ENCODE results near the gene MTOR. TPM values are rescaled to one million over a fixed set of nuclear protein-coding genes. Genes with fewer than 3 reads are reported as not detected.

Gene MTOR
- total and polyA plus RNA-seq, 10 donors: 12.5 to 50.9 (median 35.5) TPM

GRCh38 chr1:11156441-11156840 lies 105.9 kb downstream of the MTOR start:
- Histone ChIP-seq H3K36me3 (peaks cover 0 to 94% (median 37%) of the 10 kb centered on the region in 6 donors), H3K9me3 (no peaks in the 10 kb centered on the region), H3K27me3 (replicated peaks in 1 of 7) (no peaks in the 10 kb centered on the region), H3K4me1 (peaks cover 0 to 23% (median 6%) of the 10 kb centered on the region in 6 donors), H3K27ac (no peak overlapping the region), H3K4me3 (no peak overlapping the region)
- no peak for TF ChIP-seq POLR2A (IDR thresholded peaks at IDR 0.05)
- intact Hi-C loops (cut with DNase I; ENCODE audit: low total_unique reads): no loop called here
- DNase-seq: no peak
- 60 to 69% (median 68%) methylated on average over 3 of the region's 3 CpGs for WGBS, 5 donors

- H3K36me3 ChIP-seq: peaks cover 3 to 98% (median 52%) of the 10 kb centered on the region in 6 donors
- 84 to 93% (median 89%) methylated on average over 3 of the region's 3 CpGs for WGBS, 5 donors
- no peak overlapping the region for H3K27ac ChIP-seq
These were observed 109.2 kb downstream of the MTOR start for GRCh38 chr1:11153184-11153583.

GRCh38 chr1:11152755-11153154 lies 109.6 kb downstream of the MTOR start:
- TF ChIP-seq POLR2A (IDR thresholded peaks at IDR 0.05): no peak
- no peak for TF ChIP-seq CTCF (IDR thresholded peaks at IDR 0.05 in 8 of 11, conservative IDR thresholded peaks at IDR 0.05 in 3 of 11)
- no peak for TF ChIP-seq POLR2AphosphoS5 (IDR thresholded peaks at IDR 0.05)
- no peaks in the 10 kb centered on the region for H3K27me3 ChIP-seq (replicated peaks in 1 of 7)
- H3K4me3 ChIP-seq: no peak overlapping the region
- DNase-seq: no peak
- intact Hi-C loops (cut with DNase I; ENCODE audit: low total_unique reads): no loop called here
- WGBS, 5 donors: 81 to 95% (median 93%) methylated on average over 9 of the region's 9 CpGs
- H3K27ac ChIP-seq: no peak overlapping the region
- H3K36me3 ChIP-seq: peaks cover 3 to 98% (median 54%) of the 10 kb centered on the region in 6 donors
- H3K9me3 ChIP-seq: no peaks in the 10 kb centered on the region
- H3K4me1 ChIP-seq: peaks cover 0 to 15% (median 2%) of the 10 kb centered on the region in 6 donors

More at GRCh38 chr1:11153184-11153583, 109.2 kb downstream of the MTOR start:
- intact Hi-C loops (cut with DNase I; ENCODE audit: low total_unique reads): no loop called here
- no peaks in the 10 kb centered on the region for H3K27me3 ChIP-seq (replicated peaks in 1 of 7)
- TF ChIP-seq POLR2AphosphoS5 (IDR thresholded peaks at IDR 0.05): no peak
- TF ChIP-seq POLR2A (IDR thresholded peaks at IDR 0.05): no peak
- TF ChIP-seq CTCF (IDR thresholded peaks at IDR 0.05 in 8 of 11, conservative IDR thresholded peaks at IDR 0.05 in 3 of 11): no peak
- DNase-seq: no peak
- peaks cover 0 to 19% (median 4%) of the 10 kb centered on the region in 6 donors for H3K4me1 ChIP-seq
- no peaks in the 10 kb centered on the region for H3K9me3 ChIP-seq
- H3K4me3 ChIP-seq: no peak overlapping the region

- Histone ChIP-seq H3K9me3 (no peaks in the 10 kb centered on the region), H3K27me3 (replicated peaks in 1 of 7) (no peaks in the 10 kb centered on the region), H3K4me1 (peaks cover 0 to 9% (median 0%) of the 10 kb centered on the region in 6 donors), H3K36me3 (peaks cover 3 to 98% (median 56%) of the 10 kb centered on the region in 6 donors), H3K4me3 (no peak overlapping the region), H3K27ac (peak overlapping the region in 4 of 8 donors; percentile 20 to 49 (median 31))
- no peak for DNase-seq
- TF ChIP-seq CTCF (IDR thresholded peaks at IDR 0.05 in 8 of 11, conservative IDR thresholded peaks at IDR 0.05 in 3 of 11) (no peak), POLR2AphosphoS5 (IDR thresholded peaks at IDR 0.05) (no peak), POLR2A (IDR thresholded peaks at IDR 0.05) (no peak)
- intact Hi-C loops (cut with DNase I; ENCODE audit: low total_unique reads): no loop called here
- WGBS, 5 donors: 83 to 94% (median 90%) methylated on average over 9 of the region's 9 CpGs
These were observed 110.3 kb downstream of the MTOR start for GRCh38 chr1:11151826-11152612.

Measured in spleen (tissue), 11 donors.